SK-N-SH (cell line): ENCODE data around the gene RNF130. TPM values are rescaled to one million over a fixed set of nuclear protein-coding genes. Genes with fewer than 3 reads are reported as not detected.
"Not testable (repeated sequence)": the region's sequence is repeated elsewhere in the genome, so short reads cannot be mapped to it uniquely, and the experiment has no call there.

Source experiments
- CTCF ChIA-PET: fragments of 300-600, 350-600 bp; formaldehyde crosslinking; extraction: SDS; loops from one replicate; lab custom pipeline; 2021; lab: Yijun Ruan, JAX
- POLR2A ChIA-PET: fragments of 350-600 bp; sonication (Branson Sonifier 250); formaldehyde crosslinking; extraction: SDS; loops from one replicate; lab custom pipeline; 2020; ENCODE audit warnings: antibody characterized with exemption, inconsistent platforms; lab: Yijun Ruan, JAX
- DNase-seq: peaks from one replicate; pipeline ENCODE4 v3.0.0; 2012
- H2AFZ ChIP-seq: fragments of 200-600 bp; sonication (generic); 2 replicates; pipeline ENCODE4 v1.8.1; 2016; ENCODE audit warnings: antibody characterized with exemption, mild to moderate bottlenecking, low read depth
- H3F3A ChIP-seq: fragments of 200-600 bp; sonication (generic); replicated peaks from 2 replicates; pipeline ENCODE3; 2016; ENCODE audit warnings: antibody characterized with exemption, mild to moderate bottlenecking; ENCODE audit not compliant: insufficient read depth
- H3K27ac ChIP-seq, 2 experiments: fragments of 200-500 bp in 1 of 2; fragments of 200-600 bp in 1 of 2; sonication (Bioruptor generic) in 1 of 2; sonication (generic), shearing (Covaris generic) in 1 of 2; 2 replicates each; pipeline versions ENCODE4 v1.5.1 to v1.6.1; 2014 to 2016; ENCODE audit warnings: low read depth in 2 of 2, inconsistent platforms in 1 of 2, low read length in 1 of 2, mild to moderate bottlenecking in 1 of 2, mixed read lengths in 1 of 2
- H3K27me3 ChIP-seq: fragments of 200-600 bp; sonication (generic), shearing (Covaris generic); 2 replicates; pipeline ENCODE4 v1.6.1; 2016; ENCODE audit warnings: mixed run types; ENCODE audit not compliant: insufficient read depth
- H3K36me3 ChIP-seq, 2 experiments: fragments of 200-500 bp in 1 of 2; fragments of 200-600 bp in 1 of 2; sonication (Bioruptor generic) in 1 of 2; sonication (generic) in 1 of 2; replicated peaks in 1 of 2; 2 replicates each; pipeline versions ENCODE3 to v1.5.1; 2014 to 2016; ENCODE audit warnings: low read length in 1 of 2, mild to moderate bottlenecking in 1 of 2; ENCODE audit not compliant: insufficient read depth in 2 of 2, control insufficient read depth in 1 of 2
- H3K4me1 ChIP-seq, 2 experiments: fragments of 200-500 bp in 1 of 2; fragments of 200-600 bp in 1 of 2; sonication (Bioruptor generic) in 1 of 2; sonication (generic), shearing (Covaris generic) in 1 of 2; 2 replicates each; pipeline versions ENCODE4 v1.5.1 to v1.6.1; 2014 to 2016; ENCODE audit warnings: low read depth in 1 of 2, low read length in 1 of 2, mixed run types in 1 of 2; ENCODE audit not compliant: insufficient read depth in 2 of 2, control insufficient read depth in 1 of 2
- H3K4me2 ChIP-seq: fragments of 200-600 bp; sonication (generic), shearing (Covaris generic); 2 replicates; pipeline ENCODE4 v1.6.1; 2017; ENCODE audit warnings: mixed run types
- H3K4me3 ChIP-seq, 2 experiments: fragments of 200-500 bp in 1 of 2; fragments of 200-600 bp in 1 of 2; sonication (Bioruptor generic) in 1 of 2; sonication (generic), shearing (Covaris generic) in 1 of 2; 2 replicates each; pipeline versions ENCODE4 v1.5.1 to v1.8.1; 2014 to 2016; ENCODE audit warnings: low read depth in 2 of 2, inconsistent platforms in 1 of 2, low read length in 1 of 2, mild to moderate bottlenecking in 1 of 2, mixed read lengths in 1 of 2, moderate library complexity in 1 of 2
- H3K79me2 ChIP-seq: fragments of 200-600 bp; sonication (generic); 2 replicates; pipeline ENCODE4 v1.8.1; 2017; ENCODE audit warnings: mild to moderate bottlenecking; ENCODE audit not compliant: insufficient read depth
- H3K9ac ChIP-seq: fragments of 200-600 bp; sonication (generic); 2 replicates; pipeline ENCODE4 v1.6.1; 2017; ENCODE audit warnings: mixed run types
- H3K9me2 ChIP-seq: fragments of 200-600 bp; sonication (generic); 2 replicates; pipeline ENCODE4 v1.6.1; 2017; ENCODE audit warnings: mixed run types
- H3K9me3 ChIP-seq: fragments of 200-600 bp; sonication (generic); 2 replicates; pipeline ENCODE4 v1.6.1; 2017; ENCODE audit warnings: mixed run types, mild to moderate bottlenecking, moderate library complexity
- H4K20me1 ChIP-seq: fragments of 200-600 bp; sonication (generic); 2 replicates; pipeline ENCODE4 v1.6.1; 2017; ENCODE audit warnings: mild to moderate bottlenecking, mixed run types; ENCODE audit not compliant: insufficient read depth
- CHD2 ChIP-seq: fragments of 150-350 bp; IDR thresholded peaks from 2 replicates; pipeline ENCODE4 v1.6.1; 2018; ENCODE audit warnings: low read length; ENCODE audit not compliant: partially characterized antibody
- CTCF ChIP-seq: fragments of 200-600 bp; sonication (generic); IDR thresholded peaks from 2 replicates; pipeline ENCODE4 v1.6.1; 2017; ENCODE audit warnings: antibody characterized with exemption, mild to moderate bottlenecking, moderate library complexity
- RAD21 ChIP-seq: IDR thresholded peaks from 2 replicates; pipeline ENCODE4 v1.6.1; 2012; ENCODE audit warnings: mild to moderate bottlenecking, low read length
- TAF1 ChIP-seq: IDR thresholded peaks from 2 replicates; pipeline ENCODE4 v1.6.1; 2012; ENCODE audit warnings: low read depth, mild to moderate bottlenecking, low read length, moderate library complexity, borderline replicate concordance
- TEAD4 ChIP-seq: IDR thresholded peaks from 2 replicates; pipeline ENCODE4 v1.4.0; 2012; ENCODE audit warnings: mild to moderate bottlenecking, borderline replicate concordance; ENCODE audit not compliant: insufficient read depth
- USF2 ChIP-seq: fragments of 150-350 bp; IDR thresholded peaks from 2 replicates; pipeline ENCODE4 v1.6.1; 2017; ENCODE audit warnings: antibody characterized with exemption, low read length, low read depth, borderline replicate concordance
- WGBS: methylation state at CpG from one replicate; pipeline ENCODE4 v1.1.6; 2017; ENCODE audit warnings: low lambda C conversion rate; 5-methylcytosine and 5-hydroxymethylcytosine counted together
- polyA plus RNA-seq, 3 experiments: library from polyadenylated mRNA; depleted of rRNA; stranded (reverse); fragments of >200 nt; gene quantifications; 2 replicates each; pipeline ENCODE4 v1.2.3, GENCODE V29; 2012
- TF ChIP-seq, protein P1 (sequence below): IDR thresholded peaks from 2 replicates; pipeline ENCODE4 v1.4.0; 2012; ENCODE audit warnings: low read depth
- TF ChIP-seq, protein P2 (sequence below): IDR thresholded peaks from 2 replicates; pipeline ENCODE4; 2012

RNF130 gene
- polyA plus RNA-seq, 1 of the 3 experiments (the other 2 are of a cell fraction): 41.4 TPM

- H2AFZ ChIP-seq: not testable (repeated sequence)
These were observed 81.0 kb downstream of the RNF130 start for GRCh38 chr5:179990525-179990924.

DNA sequence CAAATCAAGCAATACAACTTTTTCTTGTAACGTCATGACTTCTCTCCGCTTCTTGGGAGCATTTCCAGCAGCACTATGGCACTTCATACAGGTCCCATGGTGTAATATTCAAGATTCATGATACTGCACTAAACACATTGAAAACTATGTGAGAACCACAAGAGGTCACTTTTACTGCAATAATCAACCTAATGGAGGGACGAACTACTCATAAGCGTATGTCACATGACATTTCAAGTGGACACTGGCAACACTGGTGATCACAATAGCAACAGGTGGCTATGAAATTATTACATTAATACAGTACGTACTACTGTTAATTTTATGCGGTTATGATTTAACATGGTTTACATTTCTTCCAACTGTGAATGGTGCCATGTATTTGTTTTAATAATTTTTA, 85.2 kb downstream of the RNF130 start:
- no peak for DNase-seq
- CTCF ChIA-PET: interaction anchor here (1.3 kb wide), 1 partner anchor 11 kb away, joined by 5 read pairs; no protein-coding TSS in a partner anchor
- WGBS: 96% methylated on average over 6 of the region's 6 CpGs

More at GRCh38 chr5:179990525-179990924, 81.0 kb downstream of the RNF130 start:
- H3K9me3 ChIP-seq, H3K9me2 ChIP-seq, DNase-seq, H3K4me2 ChIP-seq, H3K36me3 ChIP-seq, H3K27me3 ChIP-seq, H3F3A ChIP-seq, POLR2A ChIA-PET, H4K20me1 ChIP-seq, H3K27ac ChIP-seq, H3K4me3 ChIP-seq, H3K9ac ChIP-seq, H3K4me1 ChIP-seq, H3K79me2 ChIP-seq: not testable (repeated sequence)
- 90% methylated on average over 8 of the region's 8 CpGs for WGBS
- CTCF ChIA-PET: interaction anchor here (0.6 to 1.3 kb wide), 3 partner anchors 15 to 47 kb away, joined by 3 to 5 read pairs (median 3); no protein-coding TSS in a partner anchor

DNA sequence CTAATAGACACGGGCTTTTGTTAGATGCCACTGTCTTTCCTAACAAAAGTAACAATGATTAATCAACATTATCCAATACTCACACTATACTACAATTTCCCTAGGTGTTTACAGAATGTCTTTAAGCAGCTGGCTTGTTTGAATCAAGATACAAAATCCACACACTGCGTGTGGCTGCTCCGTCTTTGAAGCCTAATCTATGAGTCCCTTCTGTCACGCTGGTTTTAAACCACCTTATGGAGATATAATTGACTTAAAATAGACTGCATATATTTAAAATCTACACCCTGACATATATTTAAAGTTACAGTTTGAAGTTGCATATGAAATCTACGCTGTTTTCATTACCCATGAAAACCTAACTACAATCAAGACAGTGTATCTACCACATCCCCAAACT, 89.9 kb downstream of the RNF130 start:
- Histone ChIP-seq H3K36me3 (peaks cover 3 to 21% of the 10 kb centered on the region in 2 experiments), H2AFZ (no peak overlapping the region), H3K79me2 (no peaks in the 10 kb centered on the region), H3K4me2 (no peak overlapping the region), H3F3A (no peaks in the 10 kb centered on the region), H3K27ac (no peak overlapping the region), H4K20me1 (no peaks in the 10 kb centered on the region), H3K27me3 (no peaks in the 10 kb centered on the region), H3K9ac (no peak overlapping the region), H3K4me3 (no peak overlapping the region), H3K4me1 (no peaks in the 10 kb centered on the region), H3K9me2 (no peaks in the 10 kb centered on the region), H3K9me3 (no peaks in the 10 kb centered on the region)
- DNase-seq: no peak
- ChIA-PET CTCF (interaction anchor here (1.2 kb wide), 1 partner anchor 75 kb away, joined by 3 read pairs; no protein-coding TSS in a partner anchor), POLR2A (no interaction called here)
- 94% methylated on average over 5 of the region's 5 CpGs for WGBS
- TF ChIP-seq TEAD4: no peak
- no peak for TF ChIP-seq TAF1
- no peak for TF ChIP-seq RAD21
- TF ChIP-seq CHD2: no peak
- TF ChIP-seq, protein P1, sequence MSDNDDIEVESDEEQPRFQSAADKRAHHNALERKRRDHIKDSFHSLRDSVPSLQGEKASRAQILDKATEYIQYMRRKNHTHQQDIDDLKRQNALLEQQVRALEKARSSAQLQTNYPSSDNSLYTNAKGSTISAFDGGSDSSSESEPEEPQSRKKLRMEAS: no peak
- no peak for TF ChIP-seq USF2
- TF ChIP-seq, protein P2, sequence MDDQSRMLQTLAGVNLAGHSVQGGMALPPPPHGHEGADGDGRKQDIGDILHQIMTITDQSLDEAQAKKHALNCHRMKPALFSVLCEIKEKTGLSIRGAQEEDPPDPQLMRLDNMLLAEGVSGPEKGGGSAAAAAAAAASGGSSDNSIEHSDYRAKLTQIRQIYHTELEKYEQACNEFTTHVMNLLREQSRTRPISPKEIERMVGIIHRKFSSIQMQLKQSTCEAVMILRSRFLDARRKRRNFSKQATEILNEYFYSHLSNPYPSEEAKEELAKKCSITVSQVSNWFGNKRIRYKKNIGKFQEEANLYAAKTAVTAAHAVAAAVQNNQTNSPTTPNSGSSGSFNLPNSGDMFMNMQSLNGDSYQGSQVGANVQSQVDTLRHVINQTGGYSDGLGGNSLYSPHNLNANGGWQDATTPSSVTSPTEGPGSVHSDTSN: no peak
- TF ChIP-seq CTCF: no peak

More for the DNA sequence above, 85.2 kb downstream of the RNF130 start:
- TF ChIP-seq, protein P2: no peak
- peak; percentile 25 for TF ChIP-seq RAD21
- TF ChIP-seq, all 33 proteins: peak for 1
- Histone ChIP-seq H3K4me1 (no peaks in the 10 kb centered on the region), H3K4me3 (no peak overlapping the region), H3K79me2 (no peaks in the 10 kb centered on the region), H3K9ac (no peak overlapping the region), H3K9me2 (no peaks in the 10 kb centered on the region), H3K27me3 (no peaks in the 10 kb centered on the region), H3F3A (no peaks in the 10 kb centered on the region), H3K27ac (no peak overlapping the region), H2AFZ (no peak overlapping the region), H4K20me1 (no peaks in the 10 kb centered on the region), H3K36me3 (peaks cover 0 to 5% of the 10 kb centered on the region in 2 experiments), H3K9me3 (no peaks in the 10 kb centered on the region), H3K4me2 (no peak overlapping the region)
- POLR2A ChIA-PET: no interaction called here
